Suprapubic skin (tissue), 4 donors: ENCODE results near the gene C1S.

Source experiments
- CTCF ChIP-seq, 2 donors: fragments of 200-600 bp in 1 of 2; fragments of 450-650 bp in 1 of 2; sonication (generic) in 1 of 2; IDR thresholded peaks; one replicate each; pipeline ENCODE4 v1.5.1; 2016 to 2019; ENCODE audit warnings: antibody characterized with exemption in 2 of 2, mild to moderate bottlenecking in 1 of 2, moderate library complexity in 1 of 2
- EP300 ChIP-seq: sonication (generic); formaldehyde crosslinking; IDR thresholded peaks from one replicate; pipeline ENCODE4 v1.6.1; 2017; ENCODE audit warnings: antibody characterized with exemption
- POLR2A ChIP-seq, 2 donors: fragments of 450-650 bp; IDR thresholded peaks; one replicate each; pipeline ENCODE4 v1.6.1; 2017; ENCODE audit warnings: antibody characterized with exemption in 2 of 2, mild to moderate bottlenecking in 2 of 2, moderate library complexity in 2 of 2
- POLR2AphosphoS5 ChIP-seq, 3 donors: sonication (generic); formaldehyde crosslinking; IDR thresholded peaks; one replicate each; pipeline ENCODE4 v1.6.1; 2017; ENCODE audit warnings: antibody characterized with exemption in 3 of 3

GRCh38 chr12:7075939-7076338 lies 15.4 kb downstream of the C1S start:
- no peak for TF ChIP-seq CTCF (IDR thresholded peaks at IDR 0.05)
- no peak for TF ChIP-seq POLR2A (IDR thresholded peaks at IDR 0.05)
- no peak for TF ChIP-seq POLR2AphosphoS5 (IDR thresholded peaks at IDR 0.05)
- TF ChIP-seq EP300, result no peak
